Neural cell (in vitro differentiated cells): ENCODE results near the gene FOXF1. TPM values are rescaled to one million over a fixed set of nuclear protein-coding genes. Genes with fewer than 3 reads are reported as not detected.

Source experiments
- H2AFZ ChIP-seq: fragments of 200-600, 300-800 bp; sonication (generic), shearing (Covaris generic); 2 replicates; pipeline ENCODE4 v1.6.0; 2014; ENCODE audit warnings: low read depth, mild to moderate bottlenecking, antibody characterized with exemption, low read length, moderate library complexity
- H3F3A ChIP-seq: fragments of 200-600 bp; shearing (Covaris generic); 2 replicates; pipeline ENCODE4 v1.6.1; 2016; ENCODE audit warnings: mild to moderate bottlenecking, moderate library complexity, mixed read lengths, antibody characterized with exemption, low read length; ENCODE audit not compliant: insufficient read depth, poor library complexity, severe bottlenecking
- H3K27ac ChIP-seq: fragments of 200-600, 300-800 bp; sonication (generic), shearing (Covaris generic); 2 replicates; pipeline ENCODE4 v1.5.1; 2014; ENCODE audit warnings: mild to moderate bottlenecking, low read length, moderate library complexity
- H3K27me3 ChIP-seq: fragments of 300-800, 200-600 bp; sonication (generic), shearing (Covaris generic); 2 replicates; pipeline ENCODE4 v1.6.0; 2014; ENCODE audit warnings: mild to moderate bottlenecking, low read depth, low read length, moderate library complexity; ENCODE audit not compliant: insufficient read depth
- H3K36me3 ChIP-seq: fragments of 300-800, 200-600 bp; sonication (generic), shearing (Covaris generic); 2 replicates; pipeline ENCODE4 v1.5.1; 2014; ENCODE audit warnings: mild to moderate bottlenecking, antibody characterized with exemption, low read length, moderate library complexity; ENCODE audit not compliant: insufficient read depth
- H3K4me2 ChIP-seq: fragments of 300-800, 200-600 bp; sonication (generic), shearing (Covaris generic); 2 replicates; pipeline ENCODE4 v1.6.0; 2014; ENCODE audit warnings: mild to moderate bottlenecking, low read length
- H3K4me3 ChIP-seq: fragments of 300-800, 200-600 bp; sonication (generic), shearing (Covaris generic); 2 replicates; pipeline ENCODE4 v1.5.1; 2014; ENCODE audit warnings: mild to moderate bottlenecking, low read length, moderate library complexity
- H3K79me2 ChIP-seq: fragments of 200-600 bp; shearing (Covaris generic); replicated peaks from 2 replicates; pipeline ENCODE4 v1.6.0; 2014; ENCODE audit warnings: mild to moderate bottlenecking, low read length, moderate library complexity; ENCODE audit not compliant: insufficient read depth
- H3K9ac ChIP-seq: fragments of 300-800, 200-600 bp; sonication (generic), shearing (Covaris generic); 2 replicates; pipeline ENCODE4 v1.6.1; 2016; ENCODE audit warnings: mild to moderate bottlenecking, low read length, mixed read lengths
- H3K9me2 ChIP-seq: fragments of 200-600 bp; shearing (Covaris generic); 2 replicates; pipeline ENCODE4 v1.6.1; 2016; ENCODE audit warnings: mild to moderate bottlenecking, low read length, mixed read lengths; ENCODE audit not compliant: insufficient read depth
- H3K9me3 ChIP-seq: fragments of 200-600, 300-800 bp; sonication (generic), shearing (Covaris generic); 2 replicates; pipeline ENCODE4 v1.6.1; 2016; ENCODE audit warnings: mild to moderate bottlenecking, mixed run types, low read length, moderate library complexity, mixed read lengths
- H4K20me1 ChIP-seq: fragments of 200-600 bp; shearing (Covaris generic); 2 replicates; pipeline ENCODE4 v1.6.1; 2016; ENCODE audit warnings: mild to moderate bottlenecking, mixed run types; ENCODE audit not compliant: insufficient read depth
- EP300 ChIP-seq: fragments of 450-650 bp; conservative IDR thresholded peaks from 2 replicates; pipeline ENCODE4 v1.6.1; 2014; ENCODE audit warnings: antibody characterized with exemption, mild to moderate bottlenecking, moderate library complexity; ENCODE audit not compliant: poor library complexity, severe bottlenecking
- EZH2 ChIP-seq: fragments of 200-600, 300-800 bp; shearing (Covaris generic), sonication (generic); IDR thresholded peaks from 2 replicates; pipeline ENCODE4 v1.6.1; 2014; ENCODE audit warnings: antibody characterized with exemption, low read length, borderline replicate concordance, mild to moderate bottlenecking; ENCODE audit not compliant: insufficient read depth, poor library complexity, severe bottlenecking
- MXI1 ChIP-seq: fragments of 450-650 bp; conservative IDR thresholded peaks from 2 replicates; pipeline ENCODE4 v1.6.1; 2014; ENCODE audit warnings: antibody characterized with exemption, mild to moderate bottlenecking; ENCODE audit not compliant: poor library complexity, severe bottlenecking
- POLR2AphosphoS5 ChIP-seq: IDR thresholded peaks from 2 replicates; pipeline ENCODE4 v1.6.1; 2012
- RAD21 ChIP-seq: fragments of 450-650 bp; conservative IDR thresholded peaks from 2 replicates; pipeline ENCODE4 v1.6.1; 2014; ENCODE audit warnings: antibody characterized with exemption, mild to moderate bottlenecking, moderate library complexity
- SMC3 ChIP-seq: fragments of 450-650 bp; conservative IDR thresholded peaks from 2 replicates; pipeline ENCODE4 v1.6.1; 2014; ENCODE audit warnings: antibody characterized with exemption, mild to moderate bottlenecking, moderate library complexity; ENCODE audit not compliant: poor library complexity
- TAF1 ChIP-seq: IDR thresholded peaks from 2 replicates; pipeline ENCODE4 v1.6.1; 2012; ENCODE audit warnings: low read depth
- polyA plus RNA-seq: library from polyadenylated mRNA; depleted of rRNA; stranded (reverse); fragments of >200 nt; gene quantifications from 2 replicates; pipeline ENCODE4 v1.2.3, GENCODE V29; 2014
- TF ChIP-seq, protein P1 (sequence below): fragments of 450-650 bp; IDR thresholded peaks from 2 replicates; pipeline ENCODE4 v1.5.1; 2014; ENCODE audit warnings: antibody characterized with exemption, mild to moderate bottlenecking, moderate library complexity; ENCODE audit not compliant: poor library complexity, severe bottlenecking
- TF ChIP-seq, protein P2 (sequence below): IDR thresholded peaks from 2 replicates; pipeline ENCODE4 v1.6.1; 2012; ENCODE audit warnings: borderline replicate concordance

Gene FOXF1
- polyA plus RNA-seq, 1 donor from 2014 or later: not detected

DNA sequence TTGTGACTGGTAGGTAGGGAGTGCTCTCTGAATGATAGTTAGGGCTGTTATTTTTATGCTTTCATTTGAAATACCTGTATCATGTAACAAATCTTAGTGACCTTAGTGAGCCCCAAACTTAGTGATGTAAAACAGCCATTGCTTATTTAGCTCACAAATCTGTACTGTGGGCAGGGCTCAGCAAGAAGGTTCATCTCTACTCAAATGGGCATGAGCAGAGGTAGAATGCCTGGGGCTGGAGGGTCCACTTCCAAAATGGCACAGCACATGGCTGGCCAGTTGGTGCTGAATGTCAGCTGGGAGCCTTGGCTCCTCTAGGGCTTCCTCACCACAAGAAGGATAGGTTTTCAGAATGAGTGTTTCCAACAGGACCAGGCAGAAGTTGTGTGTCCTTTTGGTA, 49.3 kb upstream of the FOXF1 start:
- Histone ChIP-seq H3K4me3 (no peak overlapping the region), H3K27ac (no peak overlapping the region), H3K36me3 (no peaks in the 10 kb centered on the region), H2AFZ (no peak overlapping the region), H3K4me2 (no peak overlapping the region), H3K79me2 (no peaks in the 10 kb centered on the region), H3K9me3 (no peaks in the 10 kb centered on the region), H4K20me1 (no peaks in the 10 kb centered on the region), H3K9ac (no peak overlapping the region), H3K27me3 (no peaks in the 10 kb centered on the region), H3F3A (no peaks in the 10 kb centered on the region), H3K9me2 (no peaks in the 10 kb centered on the region)
- TF ChIP-seq SMC3: no peak
- no peak for TF ChIP-seq POLR2AphosphoS5
- TF ChIP-seq RAD21: no peak
- TF ChIP-seq, protein P1, sequence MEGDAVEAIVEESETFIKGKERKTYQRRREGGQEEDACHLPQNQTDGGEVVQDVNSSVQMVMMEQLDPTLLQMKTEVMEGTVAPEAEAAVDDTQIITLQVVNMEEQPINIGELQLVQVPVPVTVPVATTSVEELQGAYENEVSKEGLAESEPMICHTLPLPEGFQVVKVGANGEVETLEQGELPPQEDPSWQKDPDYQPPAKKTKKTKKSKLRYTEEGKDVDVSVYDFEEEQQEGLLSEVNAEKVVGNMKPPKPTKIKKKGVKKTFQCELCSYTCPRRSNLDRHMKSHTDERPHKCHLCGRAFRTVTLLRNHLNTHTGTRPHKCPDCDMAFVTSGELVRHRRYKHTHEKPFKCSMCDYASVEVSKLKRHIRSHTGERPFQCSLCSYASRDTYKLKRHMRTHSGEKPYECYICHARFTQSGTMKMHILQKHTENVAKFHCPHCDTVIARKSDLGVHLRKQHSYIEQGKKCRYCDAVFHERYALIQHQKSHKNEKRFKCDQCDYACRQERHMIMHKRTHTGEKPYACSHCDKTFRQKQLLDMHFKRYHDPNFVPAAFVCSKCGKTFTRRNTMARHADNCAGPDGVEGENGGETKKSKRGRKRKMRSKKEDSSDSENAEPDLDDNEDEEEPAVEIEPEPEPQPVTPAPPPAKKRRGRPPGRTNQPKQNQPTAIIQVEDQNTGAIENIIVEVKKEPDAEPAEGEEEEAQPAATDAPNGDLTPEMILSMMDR: no peak
- TF ChIP-seq MXI1: no peak
- TF ChIP-seq, protein P2, sequence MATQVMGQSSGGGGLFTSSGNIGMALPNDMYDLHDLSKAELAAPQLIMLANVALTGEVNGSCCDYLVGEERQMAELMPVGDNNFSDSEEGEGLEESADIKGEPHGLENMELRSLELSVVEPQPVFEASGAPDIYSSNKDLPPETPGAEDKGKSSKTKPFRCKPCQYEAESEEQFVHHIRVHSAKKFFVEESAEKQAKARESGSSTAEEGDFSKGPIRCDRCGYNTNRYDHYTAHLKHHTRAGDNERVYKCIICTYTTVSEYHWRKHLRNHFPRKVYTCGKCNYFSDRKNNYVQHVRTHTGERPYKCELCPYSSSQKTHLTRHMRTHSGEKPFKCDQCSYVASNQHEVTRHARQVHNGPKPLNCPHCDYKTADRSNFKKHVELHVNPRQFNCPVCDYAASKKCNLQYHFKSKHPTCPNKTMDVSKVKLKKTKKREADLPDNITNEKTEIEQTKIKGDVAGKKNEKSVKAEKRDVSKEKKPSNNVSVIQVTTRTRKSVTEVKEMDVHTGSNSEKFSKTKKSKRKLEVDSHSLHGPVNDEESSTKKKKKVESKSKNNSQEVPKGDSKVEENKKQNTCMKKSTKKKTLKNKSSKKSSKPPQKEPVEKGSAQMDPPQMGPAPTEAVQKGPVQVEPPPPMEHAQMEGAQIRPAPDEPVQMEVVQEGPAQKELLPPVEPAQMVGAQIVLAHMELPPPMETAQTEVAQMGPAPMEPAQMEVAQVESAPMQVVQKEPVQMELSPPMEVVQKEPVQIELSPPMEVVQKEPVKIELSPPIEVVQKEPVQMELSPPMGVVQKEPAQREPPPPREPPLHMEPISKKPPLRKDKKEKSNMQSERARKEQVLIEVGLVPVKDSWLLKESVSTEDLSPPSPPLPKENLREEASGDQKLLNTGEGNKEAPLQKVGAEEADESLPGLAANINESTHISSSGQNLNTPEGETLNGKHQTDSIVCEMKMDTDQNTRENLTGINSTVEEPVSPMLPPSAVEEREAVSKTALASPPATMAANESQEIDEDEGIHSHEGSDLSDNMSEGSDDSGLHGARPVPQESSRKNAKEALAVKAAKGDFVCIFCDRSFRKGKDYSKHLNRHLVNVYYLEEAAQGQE: no peak
- no peak for TF ChIP-seq TAF1
- no peak for TF ChIP-seq EP300
- TF ChIP-seq EZH2: no peak

- Histone ChIP-seq H3K36me3 (no peaks in the 10 kb centered on the region), H3K4me3 (no peak overlapping the region), H3K79me2 (no peaks in the 10 kb centered on the region), H4K20me1 (no peaks in the 10 kb centered on the region), H3K27me3 (no peaks in the 10 kb centered on the region), H3K4me2 (no peak overlapping the region), H3F3A (no peaks in the 10 kb centered on the region), H3K9me2 (no peaks in the 10 kb centered on the region), H3K9me3 (no peaks in the 10 kb centered on the region), H3K27ac (no peak overlapping the region), H3K9ac (no peak overlapping the region), H2AFZ (no peak overlapping the region)
- TF ChIP-seq POLR2AphosphoS5 (no peak), SMC3 (no peak), MXI1 (no peak)
Measured at GRCh38 chr16:86462334-86463084, 47.8 kb upstream of the FOXF1 start.
